Lung microvascular endothelial cell (primary cell): ENCODE results near the gene PPP4R4. TPM values are rescaled to one million over a fixed set of nuclear protein-coding genes. Genes with fewer than 3 reads are reported as not detected.
"Not testable (repeated sequence)": the region's sequence is repeated elsewhere in the genome, so short reads cannot be mapped to it uniquely, and the experiment has no call there.

ENCODE experiments used
- DNase-seq, 2 donors: peaks; one replicate each; pipeline versions ENCODE4 v3.0.0 to v3.0.0-alpha.2; 2010; ENCODE audit warnings: low read depth in 2 of 2
- total RNA-seq: library from RNA; depleted of rRNA; stranded (reverse); fragments of >200 nt; gene quantifications from 2 replicates; pipeline ENCODE4 v1.2.1, GENCODE V29; 2014

The PPP4R4 gene
- total RNA-seq, 1 donor from 2014 or later: not detected

DNA sequence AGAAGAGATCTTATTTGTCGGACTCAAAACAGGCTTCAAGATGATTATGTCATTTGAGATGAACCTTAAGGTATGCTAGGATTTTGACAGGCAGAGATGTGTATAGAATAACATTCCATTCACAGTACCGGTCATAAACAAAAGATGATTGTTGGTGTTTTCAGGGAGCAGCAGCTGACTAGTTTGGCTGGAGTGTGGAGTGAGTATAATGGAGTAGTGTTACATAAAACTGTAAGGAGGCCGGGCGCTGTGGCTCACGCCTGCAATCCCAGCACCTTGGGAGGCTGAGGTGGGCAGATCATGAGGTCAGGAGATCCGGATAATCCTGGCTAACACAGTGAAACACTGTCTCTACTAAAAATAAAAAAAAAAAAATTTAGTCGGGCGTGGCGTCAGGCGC, 95.0 kb downstream of the PPP4R4 start:
- no peak for DNase-seq

DNA sequence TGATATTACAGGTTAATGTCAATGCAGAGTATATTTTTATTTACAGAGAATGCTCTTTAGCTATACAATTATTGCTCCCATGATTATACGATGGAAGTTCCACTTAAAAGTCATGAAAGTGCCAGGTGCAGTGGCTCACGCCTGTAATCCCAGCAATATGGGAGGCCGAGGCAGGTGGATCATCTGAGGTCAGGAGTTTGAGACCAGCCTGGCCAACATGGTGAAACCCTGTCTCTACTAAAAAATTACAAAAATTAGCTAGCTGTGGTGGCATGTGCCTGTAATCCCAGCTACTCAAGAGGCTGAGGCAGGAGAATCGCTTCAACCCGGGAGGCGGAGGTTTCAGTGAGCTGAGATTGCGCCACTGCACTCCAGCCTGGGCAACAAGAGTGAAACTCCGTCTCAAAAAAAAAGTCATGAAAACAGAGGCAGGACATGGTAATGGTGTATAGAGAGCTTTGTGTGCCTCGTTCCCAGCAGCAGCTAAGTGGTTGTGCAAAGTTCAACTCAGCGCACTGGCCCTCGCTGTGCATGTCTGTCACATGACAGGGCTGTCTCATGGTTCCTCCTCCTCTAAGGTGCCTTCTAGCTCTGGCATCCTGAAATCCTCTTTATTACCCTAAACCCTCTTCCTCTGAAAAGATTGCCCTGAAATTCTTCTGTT, 102.9 kb downstream of the PPP4R4 start:
- not testable (repeated sequence) for DNase-seq

DNA sequence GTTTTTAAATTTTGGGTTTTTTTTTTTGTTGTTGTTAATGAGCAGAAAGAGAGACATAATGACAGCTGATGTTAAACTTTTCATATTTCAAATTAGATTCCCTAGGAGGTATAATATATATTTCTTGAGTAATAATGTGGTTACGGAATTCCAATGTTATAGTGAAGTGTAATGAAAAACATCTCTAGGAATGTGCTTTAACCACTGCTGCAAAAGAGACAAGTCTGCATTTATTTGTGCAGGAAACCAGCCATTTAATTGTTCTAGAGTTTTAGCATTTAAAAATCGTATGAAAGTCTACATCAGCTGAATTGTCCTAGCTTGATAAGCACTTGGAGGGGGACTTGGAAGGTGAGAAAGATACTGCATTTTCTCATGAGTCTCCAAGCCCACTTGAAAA, 104.6 kb downstream of the PPP4R4 start:
- DNase-seq: no peak

DNA sequence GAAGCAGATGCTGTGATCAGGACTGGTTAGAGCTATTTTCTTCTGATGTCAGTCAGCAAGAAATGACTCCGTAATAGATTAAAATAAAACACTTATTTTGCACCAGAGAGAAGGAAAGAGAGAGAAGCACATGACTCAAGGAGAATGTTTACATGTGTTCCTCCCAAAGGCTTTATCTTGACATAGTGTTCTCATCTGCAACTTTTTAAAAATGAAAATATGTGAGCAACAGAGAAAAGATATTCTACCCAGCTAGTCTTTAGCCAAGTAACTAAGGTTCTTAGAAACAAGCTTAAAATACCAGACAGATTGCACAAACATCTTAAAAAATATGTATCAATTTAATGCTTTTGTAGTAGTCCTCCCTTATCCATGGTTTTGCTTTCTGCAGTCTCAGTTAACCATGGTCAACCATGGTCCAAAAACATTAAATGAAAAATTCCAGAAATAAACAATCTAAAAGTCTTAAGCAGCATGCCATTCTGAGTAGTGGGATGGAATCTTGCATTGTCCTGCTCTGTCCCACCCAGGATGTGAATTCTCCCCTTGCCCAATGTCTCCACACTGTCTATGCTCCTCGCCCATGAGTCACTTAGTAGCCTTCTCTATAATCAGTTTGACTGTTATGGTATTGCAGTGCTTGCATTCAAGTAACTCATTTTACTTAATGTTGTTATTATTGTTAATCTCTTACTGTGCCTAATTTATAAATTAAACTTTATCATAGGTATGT, 109.0 kb downstream of the PPP4R4 start:
- DNase-seq: no peak

DNA sequence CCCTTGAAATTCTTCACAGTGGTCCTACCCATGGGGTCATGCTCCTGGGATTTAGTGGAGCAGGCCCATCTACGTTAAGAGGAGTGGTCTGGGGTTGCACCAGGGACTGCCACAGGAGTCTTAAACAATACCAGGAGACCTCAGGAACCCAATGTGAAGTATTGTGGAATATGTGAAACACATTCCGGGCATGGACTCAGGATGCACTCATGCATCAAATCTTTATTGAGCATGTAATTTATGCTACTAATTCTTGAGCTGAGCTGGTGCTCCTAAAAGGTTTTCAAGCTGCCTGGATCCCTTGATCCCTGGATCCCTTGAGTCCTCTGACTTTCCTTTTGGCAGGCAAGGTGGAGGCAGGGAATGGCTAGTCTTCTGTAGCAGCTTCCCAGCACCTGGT, 110.1 kb downstream of the PPP4R4 start:
- DNase-seq: no peak

DNA sequence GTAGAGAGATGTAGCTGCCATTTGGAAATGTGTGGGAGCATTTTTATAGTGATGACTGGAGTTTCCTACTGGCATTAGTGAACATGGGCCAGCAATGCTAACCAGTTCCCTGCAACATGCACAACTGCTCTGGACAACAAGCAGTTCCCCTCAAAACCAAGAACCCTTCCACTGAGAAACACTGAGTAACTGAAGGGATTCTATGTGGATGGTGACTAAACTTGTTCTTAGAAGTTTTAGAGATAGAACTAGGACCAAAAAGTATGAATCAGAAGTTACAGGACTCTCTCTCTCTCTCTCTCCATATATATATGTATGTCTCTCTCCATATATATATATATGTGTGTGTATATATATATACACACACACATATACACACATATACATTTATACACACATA, 111.0 kb downstream of the PPP4R4 start:
- DNase-seq: no peak

DNA sequence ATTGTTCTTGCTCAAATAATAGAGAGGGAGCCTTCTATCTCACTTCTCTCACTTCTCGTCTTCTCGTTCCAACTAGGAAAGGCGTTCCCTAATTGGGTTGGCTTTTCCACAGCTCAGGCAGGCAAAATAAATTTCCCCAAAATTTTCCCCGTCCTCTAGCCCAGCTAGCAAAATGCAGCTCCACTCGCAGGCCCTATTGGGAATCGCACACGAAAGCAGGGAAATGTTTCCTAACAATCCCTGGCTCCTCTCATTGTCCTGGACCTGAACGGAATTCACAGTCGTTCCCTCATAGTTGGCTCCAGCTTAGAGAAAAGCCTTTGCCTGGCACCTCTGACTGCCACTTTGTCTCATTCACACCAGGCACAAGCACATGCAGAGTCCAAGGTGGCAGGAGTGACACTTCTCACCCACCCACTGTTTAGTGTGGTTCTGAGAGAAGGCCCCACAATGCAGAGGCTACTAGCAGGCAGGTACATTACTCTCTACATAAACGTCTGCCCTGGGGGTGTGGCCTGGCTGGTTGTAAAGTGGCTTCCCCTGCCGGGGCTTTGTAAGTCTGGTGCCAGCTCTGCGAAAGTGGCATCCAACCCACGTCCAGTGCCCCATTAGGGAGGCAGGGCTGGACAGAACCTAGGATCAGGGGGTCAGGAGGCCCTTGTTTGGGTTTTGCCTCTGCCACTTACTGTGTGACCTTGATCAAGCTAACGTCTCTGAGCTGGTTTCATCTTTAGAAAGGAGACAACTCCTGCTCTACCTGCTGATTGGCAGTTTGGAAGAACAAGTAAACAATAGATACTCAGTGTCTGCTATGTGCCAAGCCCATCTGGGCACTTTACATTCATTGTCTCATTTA, 114.7 kb downstream of the PPP4R4 start:
- no peak for DNase-seq

DNA sequence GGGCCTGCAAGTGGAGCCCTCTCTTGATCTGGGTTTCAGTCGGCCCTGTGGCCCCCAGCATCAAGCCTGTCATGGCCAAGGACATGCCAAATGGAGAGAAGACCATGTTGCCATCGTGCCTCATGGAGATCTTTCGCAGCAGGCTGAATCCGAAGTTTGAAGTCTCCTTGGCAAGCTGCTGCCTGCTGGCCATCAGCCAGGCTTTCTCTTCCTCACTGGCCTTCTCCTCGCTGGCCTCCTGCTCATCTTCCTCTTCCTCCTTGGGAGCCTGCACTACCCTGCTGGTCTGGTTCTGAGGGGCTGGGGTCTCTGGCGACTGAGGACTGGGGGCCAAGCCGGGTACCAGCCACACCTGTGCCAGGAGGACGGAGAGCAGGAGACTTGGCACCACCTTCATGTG, 116.1 kb downstream of the PPP4R4 start:
- DNase-seq: no peak

DNA sequence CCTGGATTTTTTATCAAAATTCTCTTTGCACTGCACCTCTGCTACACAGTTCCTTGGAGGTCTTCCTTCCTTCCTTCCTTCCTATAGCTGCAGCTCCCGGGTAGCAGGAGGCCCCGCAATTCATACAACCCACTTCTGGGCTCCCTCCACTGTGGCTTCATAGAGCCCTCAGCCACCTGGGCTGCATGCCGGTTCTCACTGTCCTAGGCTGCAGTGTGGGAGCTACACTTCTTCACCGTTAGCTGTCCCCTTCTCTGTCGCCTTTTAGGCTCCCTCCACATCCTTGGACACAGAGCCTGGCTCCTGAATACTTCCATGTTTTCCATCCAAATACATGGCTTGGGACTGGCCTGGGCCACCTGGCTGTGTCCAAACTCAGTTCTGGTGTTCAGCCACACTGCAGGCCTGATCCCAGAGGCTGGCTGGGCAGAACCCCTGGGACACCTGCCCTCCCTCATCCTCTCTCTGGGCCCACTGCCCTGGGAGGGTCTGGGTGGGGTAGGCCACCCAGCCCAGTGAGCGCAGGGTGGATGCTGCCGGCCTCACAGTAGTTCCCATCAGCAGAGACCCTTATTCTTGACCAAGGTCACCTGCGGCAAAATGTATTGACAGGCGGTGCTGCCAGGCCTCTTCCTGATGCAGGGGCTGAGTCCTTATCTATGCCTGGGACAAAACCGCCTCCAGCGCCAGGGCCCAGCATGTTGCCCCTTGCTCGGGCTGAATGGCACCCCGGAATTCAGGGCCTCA, 117.2 kb downstream of the PPP4R4 start:
- no peak for DNase-seq

DNA sequence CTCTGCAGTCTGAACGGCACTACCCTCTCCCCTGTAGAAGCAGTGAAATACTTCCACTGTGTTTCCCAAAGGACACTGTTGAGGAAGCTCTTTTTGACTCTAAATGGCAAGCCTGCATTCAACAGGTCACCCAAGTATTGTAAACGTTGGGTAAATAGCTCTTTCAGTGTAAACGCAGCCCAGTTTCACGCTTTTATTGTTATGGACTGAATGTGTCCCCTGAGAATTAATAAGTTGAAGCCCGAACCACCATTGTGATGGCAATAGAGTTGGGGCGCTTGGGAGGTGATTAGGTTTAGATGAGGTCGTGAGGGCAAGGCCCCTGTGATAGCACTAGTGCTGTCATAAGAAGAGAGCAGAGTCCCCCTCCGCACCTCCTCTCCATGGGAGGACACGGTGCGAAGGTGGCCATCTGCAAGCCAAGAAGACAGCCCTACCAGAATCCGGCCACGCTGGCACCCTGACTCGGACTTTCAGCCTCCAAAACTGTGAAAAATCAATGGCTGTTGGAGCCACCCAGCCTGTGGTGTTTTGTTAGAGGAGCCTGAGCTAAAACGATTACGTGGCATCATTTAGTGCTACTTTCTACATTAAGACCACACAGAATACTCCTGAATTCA, 117.9 kb downstream of the PPP4R4 start:
- no peak for DNase-seq

DNA sequence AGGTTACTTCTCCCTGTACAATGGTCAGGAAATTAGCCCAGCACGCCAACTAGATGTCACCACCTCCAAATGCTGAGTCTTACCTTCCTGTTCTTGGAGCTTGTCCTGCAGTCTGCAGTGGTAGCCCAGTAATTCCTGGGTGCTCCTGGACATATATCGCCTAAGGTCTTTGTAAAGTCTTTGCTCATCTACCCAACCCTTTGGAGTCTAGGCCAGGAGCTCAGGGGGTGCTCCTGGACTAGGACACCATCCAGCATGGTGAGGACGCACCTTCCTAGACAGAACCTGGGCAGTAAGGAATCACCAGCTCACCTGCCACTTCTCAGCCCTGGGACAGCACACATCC, 118.4 kb downstream of the PPP4R4 start:
- no peak for DNase-seq

DNA sequence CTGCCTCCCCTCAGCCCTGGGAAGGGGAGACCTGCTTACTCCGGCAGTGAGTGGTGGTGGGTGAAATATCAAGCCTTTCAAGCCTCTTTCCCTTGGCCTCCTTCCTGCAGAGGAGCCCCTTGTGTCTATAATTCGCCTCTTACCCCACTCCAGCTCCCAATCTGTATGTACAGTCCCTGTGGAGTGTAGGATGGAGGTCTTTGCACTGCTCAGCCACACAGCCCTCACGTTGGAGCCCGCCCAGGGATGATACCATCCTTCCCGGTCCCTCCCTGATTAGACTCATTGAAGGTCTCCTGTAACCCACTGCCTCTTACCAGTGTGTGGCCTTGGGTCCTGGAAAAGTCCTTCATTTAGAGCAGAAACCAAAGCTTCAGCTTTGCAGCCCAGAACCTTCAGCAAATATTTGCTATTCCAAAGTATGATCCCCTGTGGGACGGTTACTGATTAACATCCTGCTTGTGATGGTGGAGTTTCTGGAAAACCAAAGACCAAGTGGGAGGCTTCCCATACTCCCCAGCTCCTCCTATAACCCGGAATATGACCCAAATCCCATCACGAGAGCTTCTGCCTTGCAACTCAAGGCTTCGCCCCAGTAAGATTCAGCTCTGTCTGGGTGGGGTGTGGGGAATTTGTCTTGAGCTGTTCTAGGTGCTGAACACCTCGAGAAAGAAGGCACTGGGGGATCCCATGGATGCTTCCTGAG, 118.9 kb downstream of the PPP4R4 start, which contains the start of gene SERPINA10:
TSS of gene SERPINA10 (minus strand) at position 397 of the 706 bp plus-strand sequence. CDS start 2,675 bp downstream, outside the sequence.
- DNase-seq: no peak

DNA sequence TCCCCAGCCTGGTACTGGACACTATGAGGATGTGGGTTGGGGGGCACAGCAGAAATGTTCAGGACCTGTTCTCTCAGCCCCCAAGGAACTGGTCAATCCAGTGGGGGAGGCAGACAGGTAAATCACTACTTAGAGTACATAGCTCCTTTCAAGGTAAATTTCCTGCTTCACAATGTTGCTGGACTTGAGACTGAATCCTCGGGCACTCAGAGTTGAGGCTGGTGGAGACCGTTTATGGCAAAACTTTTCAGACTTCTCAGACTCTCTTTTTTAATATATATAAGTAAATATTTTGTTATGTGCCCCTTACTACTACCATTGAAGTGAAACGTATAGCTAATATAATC, 119.4 kb downstream of the PPP4R4 start:
- no peak for DNase-seq

DNA sequence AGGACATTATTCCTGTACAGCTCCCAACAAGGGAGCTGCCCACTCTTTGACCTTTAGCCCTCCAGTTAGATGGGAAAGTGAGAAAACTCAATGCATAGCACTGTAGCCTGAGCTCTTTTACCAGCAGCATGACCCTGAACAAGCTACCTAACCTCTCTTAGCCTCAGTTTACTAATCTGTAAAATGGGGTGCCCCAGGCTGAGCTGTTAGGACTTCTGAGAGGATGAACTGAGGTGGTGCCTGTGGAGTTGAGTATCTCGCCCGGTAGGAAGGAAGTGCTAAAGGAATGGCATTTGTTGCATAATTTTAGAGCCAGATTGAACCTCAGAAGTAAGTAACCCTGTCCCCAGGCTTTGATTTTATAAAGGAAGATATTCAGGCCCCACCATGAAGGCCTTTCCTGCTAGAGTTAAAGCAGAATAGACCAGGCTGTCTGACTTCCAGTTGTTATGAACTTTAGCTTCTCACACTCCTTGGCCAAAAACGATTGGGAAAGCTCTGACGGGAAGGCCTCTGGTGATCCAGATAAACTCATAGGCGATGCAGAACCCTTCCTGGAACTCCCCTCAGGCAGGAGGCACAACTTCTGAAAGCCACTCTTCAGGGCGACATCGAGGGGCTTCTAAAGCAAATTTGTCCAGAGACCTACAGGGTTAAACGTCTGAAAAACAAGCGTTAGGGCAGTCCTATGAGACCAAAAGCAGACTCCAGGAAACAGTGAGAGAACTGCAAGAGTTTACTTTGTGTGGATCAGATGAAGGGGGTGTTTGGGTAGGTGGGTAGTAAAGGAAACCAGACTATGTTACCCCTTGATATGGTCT, 121.4 kb downstream of the PPP4R4 start:
- no peak for DNase-seq

DNA sequence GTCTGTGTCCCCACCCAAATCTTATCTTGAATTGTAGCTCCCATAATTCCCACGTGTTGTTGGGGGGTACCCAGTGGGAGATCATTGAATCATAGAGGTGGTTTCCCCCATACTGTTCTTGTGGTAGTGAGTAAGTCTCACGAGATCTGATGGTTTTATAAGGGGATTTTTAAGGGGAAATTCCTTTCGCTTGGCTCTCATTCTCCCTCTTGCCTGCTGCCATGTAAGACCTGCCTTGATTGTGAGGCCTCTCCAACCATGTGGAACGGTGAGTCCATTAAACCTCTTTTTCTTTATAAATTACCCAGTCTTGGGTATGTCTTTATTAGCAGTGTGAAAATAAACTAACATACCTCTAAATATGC, 122.0 kb downstream of the PPP4R4 start:
- not testable (repeated sequence) for DNase-seq

DNA sequence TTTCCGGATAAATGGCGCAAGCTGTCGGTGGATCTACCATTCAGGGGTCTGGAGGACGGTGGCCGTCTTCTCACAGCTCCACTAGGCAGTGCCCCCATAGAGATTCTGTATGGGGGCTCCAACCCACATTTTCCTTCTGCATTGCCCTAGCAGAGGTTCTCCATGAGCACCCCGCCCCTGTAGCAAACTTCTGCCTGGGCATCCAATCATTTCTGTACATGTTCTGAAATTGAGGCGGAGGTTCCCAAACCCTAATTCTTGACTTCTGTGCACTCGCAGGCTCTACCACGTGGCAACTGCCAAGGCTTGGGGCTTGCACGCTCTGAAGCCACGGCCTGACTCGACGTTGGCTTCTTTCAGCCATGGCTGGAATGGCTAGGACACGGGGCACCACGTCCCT, 124.0 kb downstream of the PPP4R4 start:
- no peak for DNase-seq

DNA sequence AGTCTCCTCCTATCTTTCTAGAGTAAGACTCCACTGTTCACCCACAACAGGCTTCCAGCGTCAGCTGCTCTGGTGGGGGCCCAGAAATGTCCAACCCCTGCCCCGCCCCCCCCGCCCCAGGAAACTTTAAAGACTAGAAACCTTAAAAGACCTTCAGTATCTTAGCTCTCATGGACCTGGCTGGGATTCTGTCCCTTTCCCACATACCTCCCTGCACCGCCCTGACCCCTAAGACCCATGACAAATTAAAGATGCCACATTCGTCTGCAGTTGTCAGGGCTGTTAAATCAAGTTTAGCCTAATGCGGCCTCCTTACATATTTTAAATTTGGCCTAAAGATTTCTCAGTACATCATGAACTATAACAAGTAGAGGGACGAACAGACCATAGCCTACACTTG, 129.0 kb downstream of the PPP4R4 start:
- no peak for DNase-seq

DNA sequence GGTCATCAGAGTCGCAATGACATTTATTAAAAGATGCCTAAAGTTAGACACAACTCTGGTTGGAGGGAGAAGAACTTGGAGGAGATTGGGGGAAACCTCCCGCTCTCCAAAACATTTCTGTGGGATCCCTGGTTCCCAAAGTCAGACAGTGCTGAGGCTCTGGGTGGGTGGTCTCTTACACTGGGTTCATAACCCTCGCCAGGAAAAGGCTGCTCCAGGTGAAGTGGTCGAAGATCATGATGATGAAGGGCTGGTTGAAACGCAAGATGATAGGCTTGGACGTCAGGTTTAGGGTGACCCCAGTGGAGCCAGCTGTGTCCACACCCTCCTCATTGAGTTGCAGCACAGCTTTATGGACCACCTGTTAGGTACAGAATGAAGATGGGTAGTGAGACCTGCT, 130.1 kb downstream of the PPP4R4 start:
- no peak for DNase-seq

DNA sequence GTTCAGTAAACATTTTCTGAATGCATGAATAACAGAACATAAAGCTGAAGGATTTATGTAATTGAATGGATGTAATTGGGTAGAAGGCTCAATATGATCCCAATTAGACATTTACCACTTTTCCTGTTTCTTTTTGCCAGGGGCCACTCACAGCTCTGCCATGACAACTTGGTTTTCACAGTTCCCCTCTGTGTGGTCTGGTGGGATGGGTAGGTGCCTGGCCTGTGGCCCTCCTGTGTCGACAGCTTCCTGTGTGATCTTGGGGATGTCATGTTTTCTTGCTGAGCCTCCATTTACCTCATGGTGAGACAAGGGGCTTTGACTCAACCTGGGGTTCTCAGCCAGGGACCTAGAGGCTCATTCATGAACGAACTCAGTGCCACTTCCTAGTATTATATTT, 131.5 kb downstream of the PPP4R4 start:
- no peak for DNase-seq
